Thyroid gland (tissue), 4 donors: ENCODE measurements around the gene ITCH.

Experiments used
- CTCF ChIP-seq, 6 experiments: fragments of 200-600 bp in 3 of 6; fragments of 450-650 bp in 3 of 6; sonication (generic) in 3 of 6; IDR thresholded peaks; one replicate each; pipeline ENCODE4 v1.5.1; 2016 to 2019; ENCODE audit warnings: antibody characterized with exemption in 6 of 6, mild to moderate bottlenecking in 2 of 6, inconsistent platforms in 1 of 6, moderate library complexity in 1 of 6
- POLR2A ChIP-seq, 2 donors: fragments of 450-650 bp; IDR thresholded peaks; one replicate each; pipeline ENCODE4 v1.6.1; 2017; ENCODE audit warnings: antibody characterized with exemption in 2 of 2, mild to moderate bottlenecking in 2 of 2, moderate library complexity in 1 of 2

- TF ChIP-seq CTCF (IDR thresholded peaks at IDR 0.05) (peak in 4 of 6 experiments; percentile 3 to 58 (median 24)), POLR2A (IDR thresholded peaks at IDR 0.05) (no peak)
Measured at GRCh38 chr20:34528921-34529297, 165.8 kb downstream of the ITCH start.
